ENCODE data around the gene CATSPERZ. TPM values are rescaled to one million over a fixed set of nuclear protein-coding genes. Genes with fewer than 3 reads are reported as not detected.
"Not testable (repeated sequence)": the region's sequence is repeated elsewhere in the genome, so short reads cannot be mapped to it uniquely, and the experiment has no call there.

CATSPERZ gene
- total and polyA plus RNA-seq, 2 of the 8 experiments (the other 6 are each of a cell fraction or from before 2014, with no cell fraction given), result 0.77 TPM; not detected in 1

GRCh38 chr11:64306876-64307622, 6.9 kb downstream of the CATSPERZ start (continued):
- TF ChIP-seq HDAC6 (IDR thresholded peaks at IDR 0.05; ENCODE audit: low read depth, low read length) (no peak), BCL11A (IDR thresholded peaks at IDR 0.05; ENCODE audit: low read depth in 2 of 2, low read length in 2 of 2) (no peak)
- TF ChIP-seq, protein P1, sequence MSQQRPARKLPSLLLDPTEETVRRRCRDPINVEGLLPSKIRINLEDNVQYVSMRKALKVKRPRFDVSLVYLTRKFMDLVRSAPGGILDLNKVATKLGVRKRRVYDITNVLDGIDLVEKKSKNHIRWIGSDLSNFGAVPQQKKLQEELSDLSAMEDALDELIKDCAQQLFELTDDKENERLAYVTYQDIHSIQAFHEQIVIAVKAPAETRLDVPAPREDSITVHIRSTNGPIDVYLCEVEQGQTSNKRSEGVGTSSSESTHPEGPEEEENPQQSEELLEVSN (IDR thresholded peaks at IDR 0.05), result no peak

DNA sequence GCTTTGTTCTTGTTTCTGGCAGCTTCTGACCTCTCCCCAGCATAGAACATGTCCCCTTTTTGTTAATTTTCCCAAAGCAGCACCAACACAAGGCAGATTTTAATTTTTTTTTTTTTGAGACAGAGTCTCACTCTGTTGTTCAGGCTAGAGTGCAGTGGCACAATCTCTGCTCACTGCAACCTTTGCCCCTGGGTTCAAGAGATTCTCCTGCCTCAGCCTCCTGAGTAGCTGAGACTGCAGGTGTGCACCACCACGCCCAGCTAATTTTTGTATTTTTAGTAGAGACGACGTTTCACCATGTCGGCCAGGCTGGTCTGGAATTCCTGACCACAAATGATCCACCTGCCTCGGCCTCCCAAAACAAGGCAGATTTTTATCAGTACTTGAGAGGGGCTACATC, 7.6 kb downstream of the CATSPERZ start:
- H4K5ac ChIP-seq (ENCODE audit: insufficient read length, low read depth, low read length); H4K20me1 ChIP-seq (replicated peaks in 1 of 2; ENCODE audit: control insufficient read depth in 1 of 2, insufficient read depth in 2 of 2, low read length in 2 of 2); H4K91ac ChIP-seq (replicated peaks; ENCODE audit: insufficient read length, low read length); H2BK120ac ChIP-seq (replicated peaks; ENCODE audit: low read depth, low read length); H3K56ac ChIP-seq (replicated peaks; ENCODE audit: insufficient read length, low read depth, low read length); H3K9ac ChIP-seq (replicated peaks in 1 of 4; ENCODE audit: extremely low read depth in 1 of 4, low read depth in 3 of 4, low read length in 3 of 4); H2BK20ac ChIP-seq (ENCODE audit: low read length); H3K4me2 ChIP-seq (ENCODE audit: insufficient read depth in 1 of 2, low read depth in 2 of 2, low read length in 2 of 2); H2BK12ac ChIP-seq (ENCODE audit: low read depth, low read length); H3K27me3 ChIP-seq (replicated peaks in 1 of 4; ENCODE audit: control insufficient read depth in 3 of 4, extremely low read depth in 1 of 4, insufficient read depth in 3 of 4, low read length in 3 of 4); H3K27ac ChIP-seq (ENCODE audit: low read depth, low read length); H3K14ac ChIP-seq (ENCODE audit: insufficient read length); H2BK15ac ChIP-seq (ENCODE audit: low read length); H3K23ac ChIP-seq (ENCODE audit: insufficient read length); H2AFZ ChIP-seq (ENCODE audit: low read length); H3K9me3 ChIP-seq (ENCODE audit: insufficient read depth in 2 of 2, low read depth in 1 of 2, low read length in 1 of 2); H3K18ac ChIP-seq (ENCODE audit: extremely low read depth, low read length); H3K4me3 ChIP-seq (ENCODE audit: extremely low read depth in 1 of 4, insufficient read depth in 2 of 4, low read depth in 3 of 4, low read length in 4 of 4); H3K4ac ChIP-seq (replicated peaks; ENCODE audit: insufficient read length, low read depth, low read length); H4K8ac ChIP-seq (ENCODE audit: extremely low read depth, insufficient read depth, low read length); H3K36me3 ChIP-seq (ENCODE audit: control insufficient read depth in 2 of 4, insufficient read depth in 4 of 4, low read length in 3 of 4); FAIRE-seq; H2BK5ac ChIP-seq (ENCODE audit: low read depth, low read length); H3K23me2 ChIP-seq (ENCODE audit: low read depth, low read length); DNase-seq (ENCODE audit: low read depth in 1 of 2, low spot score in 2 of 2); H2AK5ac ChIP-seq (ENCODE audit: low read depth, low read length): not testable (repeated sequence)
- Histone ChIP-seq H3K4me1 (replicated peaks in 1 of 4; ENCODE audit: control insufficient read depth in 3 of 4, insufficient read depth in 4 of 4, low read length in 3 of 4) (peaks cover 3 to 14% (median 12%) of the 10 kb centered on the region in 4 experiments; a peak in 6 of 7 replicates), H3K79me1 (ENCODE audit: low read depth, low read length) (peaks cover 13% of the 10 kb centered on the region; the same call in 1 of the 2 replicates), H3K79me2 (ENCODE audit: control insufficient read depth in 1 of 2, insufficient read depth in 2 of 2, low read length in 2 of 2) (peaks cover 0 to 21% of the 10 kb centered on the region in 2 experiments; a peak in 2 of 4 replicates)
- ChIA-PET POLR2A (ENCODE audit: partially characterized antibody) (interaction anchor here (0.6 to 3.9 kb wide), 3 partner anchors 9 to 62 kb away, joined by 3 to 24 read pairs (median 3); partner anchors contain the start of genes PRDX5 and TRMT112), CTCF (ENCODE audit: partially characterized antibody) (interaction anchor here (0.6 to 20.8 kb wide), 3 partner anchors 15 to 252 kb away, joined by 4 to 614 read pairs (median 4); partner anchors contain the start of gene CCDC88B)
- 98% methylated on average over 5 of the region's 5 CpGs; no CpG with 5 or more reads in 1 of the 2 experiments for WGBS, 2 experiments (ENCODE audit: extremely low coverage in 1 of 2, insufficient coverage in 1 of 2, insufficient read length in 1 of 2, insufficient replicate concordance in 2 of 2, low coverage in 1 of 2, low lambda C conversion rate in 2 of 2, missing lambda C conversion rate in 1 of 2)
